Measurements from ENCODE around the gene TMEM207. TPM values are rescaled to one million over a fixed set of nuclear protein-coding genes. Genes with fewer than 3 reads are reported as not detected.

Gene TMEM207
- total RNA-seq, 1 experiment from 2014 or later: 0.57 TPM

DNA sequence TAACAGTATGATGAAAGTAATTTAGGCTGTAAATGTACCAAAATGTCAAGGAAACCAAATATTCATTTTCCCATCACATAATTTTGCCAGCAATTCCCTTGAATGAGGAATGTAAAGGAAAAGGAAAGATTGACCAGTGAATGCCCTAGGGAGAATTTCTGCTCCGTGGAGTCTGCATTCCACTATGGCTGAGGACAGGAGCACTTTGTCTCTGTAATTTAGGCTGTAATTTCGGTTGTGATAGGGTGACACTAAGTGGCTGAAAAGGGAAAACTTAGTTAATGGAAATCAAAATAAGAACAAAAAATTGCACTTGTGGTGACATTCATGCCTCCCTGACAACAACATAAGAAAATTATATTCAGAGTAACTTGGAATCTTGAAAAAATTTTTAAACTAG is 8.3 kb upstream of the TMEM207 start:
- no peaks in the 10 kb centered on the region for H3K36me3 Mint-ChIP-seq (ENCODE audit: insufficient read depth, unreplicated experiment)
- intact Hi-C loops (cut with micrococcal nuclease; ENCODE audit: unreplicated experiment): loop anchor here (1.0 to 5.0 kb wide), 6 partner anchors 34 to 496 kb away; no protein-coding TSS in a partner anchor
- DNase-seq: peak; percentile 48
- H3K9me3 Mint-ChIP-seq (ENCODE audit: low read depth, unreplicated experiment): no peaks in the 10 kb centered on the region
- peak overlapping the region; percentile 60 for H3K4me3 Mint-ChIP-seq (ENCODE audit: low read depth, unreplicated experiment)
- no TSS peak for BruUV-seq (replicated peaks)
- TF ChIP-seq, protein P1, sequence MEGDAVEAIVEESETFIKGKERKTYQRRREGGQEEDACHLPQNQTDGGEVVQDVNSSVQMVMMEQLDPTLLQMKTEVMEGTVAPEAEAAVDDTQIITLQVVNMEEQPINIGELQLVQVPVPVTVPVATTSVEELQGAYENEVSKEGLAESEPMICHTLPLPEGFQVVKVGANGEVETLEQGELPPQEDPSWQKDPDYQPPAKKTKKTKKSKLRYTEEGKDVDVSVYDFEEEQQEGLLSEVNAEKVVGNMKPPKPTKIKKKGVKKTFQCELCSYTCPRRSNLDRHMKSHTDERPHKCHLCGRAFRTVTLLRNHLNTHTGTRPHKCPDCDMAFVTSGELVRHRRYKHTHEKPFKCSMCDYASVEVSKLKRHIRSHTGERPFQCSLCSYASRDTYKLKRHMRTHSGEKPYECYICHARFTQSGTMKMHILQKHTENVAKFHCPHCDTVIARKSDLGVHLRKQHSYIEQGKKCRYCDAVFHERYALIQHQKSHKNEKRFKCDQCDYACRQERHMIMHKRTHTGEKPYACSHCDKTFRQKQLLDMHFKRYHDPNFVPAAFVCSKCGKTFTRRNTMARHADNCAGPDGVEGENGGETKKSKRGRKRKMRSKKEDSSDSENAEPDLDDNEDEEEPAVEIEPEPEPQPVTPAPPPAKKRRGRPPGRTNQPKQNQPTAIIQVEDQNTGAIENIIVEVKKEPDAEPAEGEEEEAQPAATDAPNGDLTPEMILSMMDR (IDR thresholded peaks at IDR 0.05; ENCODE audit: unreplicated experiment): no peak
- H3K27ac Mint-ChIP-seq (ENCODE audit: unreplicated experiment): peak overlapping the region; percentile 80
- CTCF ChIA-PET: interaction anchor here (0.6 kb wide), 1 partner anchor 72 kb away, joined by 3 read pairs; no protein-coding TSS in a partner anchor
- peaks cover 45% of the 10 kb centered on the region for H3K4me1 Mint-ChIP-seq (ENCODE audit: low read depth, unreplicated experiment)
- no peaks in the 10 kb centered on the region for H3K27me3 Mint-ChIP-seq (ENCODE audit: unreplicated experiment)

DNA sequence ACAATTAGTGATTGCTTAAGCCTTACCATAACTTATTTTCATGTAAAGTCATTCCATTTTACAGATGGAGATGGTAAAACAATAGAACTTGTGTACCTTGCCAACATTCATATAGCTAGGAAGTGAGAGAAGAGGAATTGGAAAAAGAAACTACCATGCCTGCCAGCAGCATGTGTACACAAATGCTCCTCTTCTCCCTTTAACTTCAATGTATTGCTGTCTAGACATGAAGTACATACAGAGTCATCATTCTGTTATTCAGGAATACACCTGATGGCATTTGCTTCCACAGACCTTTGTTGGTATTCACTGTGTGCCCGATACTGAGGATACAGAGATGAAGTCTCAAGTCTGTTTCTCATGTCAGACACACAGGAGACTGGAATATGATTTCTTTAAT is 7.1 kb upstream of the TMEM207 start:
- no peak for DNase-seq
- intact Hi-C loops (cut with micrococcal nuclease; ENCODE audit: unreplicated experiment): loop anchor here (1.0 to 5.0 kb wide), 7 partner anchors 10 to 494 kb away; no protein-coding TSS in a partner anchor
- H3K4me1 Mint-ChIP-seq (ENCODE audit: low read depth, unreplicated experiment): peaks cover 45% of the 10 kb centered on the region
- TF ChIP-seq, protein P1 (IDR thresholded peaks at IDR 0.05; ENCODE audit: unreplicated experiment): no peak
- no peaks in the 10 kb centered on the region for H3K9me3 Mint-ChIP-seq (ENCODE audit: low read depth, unreplicated experiment)
- BruUV-seq (replicated peaks): no TSS peak
- peak overlapping the region; percentile 80 for H3K27ac Mint-ChIP-seq (ENCODE audit: unreplicated experiment)
- peak overlapping the region; percentile 60 for H3K4me3 Mint-ChIP-seq (ENCODE audit: low read depth, unreplicated experiment)
- no peaks in the 10 kb centered on the region for H3K27me3 Mint-ChIP-seq (ENCODE audit: unreplicated experiment)
- no peaks in the 10 kb centered on the region for H3K36me3 Mint-ChIP-seq (ENCODE audit: insufficient read depth, unreplicated experiment)
- CTCF ChIA-PET: interaction anchor here (0.7 to 2.4 kb wide), 4 partner anchors 12 to 237 kb away, joined by 3 to 9 read pairs (median 5); no protein-coding TSS in a partner anchor

DNA sequence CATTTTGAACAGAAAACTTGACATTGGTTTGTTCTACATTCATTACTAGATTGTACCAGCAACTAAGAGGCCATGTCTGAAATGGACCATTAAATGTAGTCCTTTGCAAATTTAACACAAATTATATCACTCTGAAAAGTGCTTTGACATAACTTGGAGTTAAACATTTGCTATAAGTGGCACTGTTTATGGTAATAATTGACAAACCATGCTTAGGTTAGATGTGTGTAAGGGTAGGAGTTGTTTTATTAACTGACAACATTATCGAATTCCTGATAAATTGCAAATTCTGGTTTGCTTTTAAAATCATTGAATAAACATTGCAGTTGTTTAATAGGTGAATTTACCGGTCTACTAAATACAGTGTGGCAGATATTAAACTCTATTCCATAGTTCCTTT is 6.1 kb upstream of the TMEM207 start:
- no peaks in the 10 kb centered on the region for H3K27me3 Mint-ChIP-seq (ENCODE audit: unreplicated experiment)

DNA sequence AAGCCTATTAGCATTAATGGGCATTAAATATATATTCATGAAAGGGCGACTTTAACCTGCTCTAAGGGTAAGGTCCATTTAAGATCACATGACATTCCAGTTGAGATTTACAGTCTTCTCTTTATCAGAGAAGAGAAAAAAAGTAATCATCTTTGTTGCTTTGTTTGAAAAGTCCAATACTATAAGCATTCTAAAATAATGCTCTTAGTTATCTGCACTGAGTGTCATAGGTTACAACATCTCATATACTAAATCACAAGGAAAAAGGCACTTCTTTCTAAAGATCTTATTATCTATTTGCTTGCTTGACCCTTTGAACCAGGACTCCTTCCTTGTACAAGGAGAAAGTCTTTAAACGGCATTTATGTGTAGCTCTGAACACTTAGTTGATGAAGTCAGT is 1.4 kb downstream of the TMEM207 start:
- Mint-ChIP-seq H3K4me1 (ENCODE audit: low read depth, unreplicated experiment) (peaks cover 69% of the 10 kb centered on the region), H3K9me3 (ENCODE audit: low read depth, unreplicated experiment) (no peaks in the 10 kb centered on the region), H3K36me3 (ENCODE audit: insufficient read depth, unreplicated experiment) (peaks cover 12% of the 10 kb centered on the region), H3K27ac (ENCODE audit: unreplicated experiment) (peak overlapping the region; percentile 76), H3K27me3 (ENCODE audit: unreplicated experiment) (no peaks in the 10 kb centered on the region), H3K4me3 (ENCODE audit: low read depth, unreplicated experiment) (peak overlapping the region; percentile 15)
- BruUV-seq (replicated peaks): no TSS peak
- intact Hi-C loops (cut with micrococcal nuclease; ENCODE audit: unreplicated experiment): loop anchor here (2.0 kb wide), 1 partner anchor 69 kb away; no protein-coding TSS in a partner anchor
- TF ChIP-seq, protein P1 (IDR thresholded peaks at IDR 0.05; ENCODE audit: unreplicated experiment): no peak
- CTCF ChIA-PET: interaction anchor here (0.7 to 1.2 kb wide), 2 partner anchors 10 to 112 kb away, joined by 3 read pairs; no protein-coding TSS in a partner anchor
- DNase-seq: no peak

More for the DNA sequence above, 6.1 kb upstream of the TMEM207 start:
- CTCF ChIA-PET: interaction anchor here (1.6 to 2.4 kb wide), 3 partner anchors 11 to 72 kb away, joined by 3 to 9 read pairs (median 7); no protein-coding TSS in a partner anchor
- TF ChIP-seq, protein P1 (IDR thresholded peaks at IDR 0.05; ENCODE audit: unreplicated experiment): no peak
- Mint-ChIP-seq H3K9me3 (ENCODE audit: low read depth, unreplicated experiment) (no peaks in the 10 kb centered on the region), H3K4me3 (ENCODE audit: low read depth, unreplicated experiment) (no peak overlapping the region), H3K4me1 (ENCODE audit: low read depth, unreplicated experiment) (peaks cover 45% of the 10 kb centered on the region), H3K36me3 (ENCODE audit: insufficient read depth, unreplicated experiment) (no peaks in the 10 kb centered on the region), H3K27ac (ENCODE audit: unreplicated experiment) (peak overlapping the region; percentile 10)
- no peak for DNase-seq
- BruUV-seq (replicated peaks): no TSS peak
- intact Hi-C loops (cut with micrococcal nuclease; ENCODE audit: unreplicated experiment): loop anchor here (1.0 to 5.0 kb wide), 6 partner anchors 10 to 494 kb away; no protein-coding TSS in a partner anchor
